HG02885 (cell line): ENCODE data around the gene SDF2L1.
"Not testable (repeated sequence)": the region's sequence is repeated elsewhere in the genome, so short reads cannot be mapped to it uniquely, and the experiment has no call there.

Experiments used
- ATAC-seq: cut with Tn5 transposase; IDR thresholded peaks from one replicate; pipeline ENCODE4 v1.9.1; 2021; ENCODE audit warnings: mild to moderate bottlenecking; ENCODE audit not compliant: unreplicated experiment, poor library complexity

Gene SDF2L1

DNA sequence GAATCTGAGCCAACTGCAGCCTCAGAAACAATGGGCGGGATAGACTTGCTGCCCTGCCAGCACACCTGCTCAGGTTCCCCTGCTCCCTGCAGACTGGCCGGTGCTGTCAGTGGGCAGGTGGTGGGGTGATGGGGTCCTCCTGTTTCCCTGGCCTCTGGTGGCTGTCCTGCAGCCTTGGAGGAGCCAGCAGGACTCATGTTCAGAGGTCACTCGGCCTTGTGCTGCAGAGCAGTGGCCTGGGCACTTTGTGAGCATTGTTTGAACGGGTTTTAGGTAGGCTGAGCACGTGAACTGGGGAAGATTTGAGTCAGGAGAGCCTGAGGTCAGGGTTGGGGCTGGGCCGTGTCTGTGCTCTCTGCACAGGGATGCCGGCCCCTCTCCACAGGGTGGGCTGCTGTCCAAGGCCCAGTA lies 41.3 kb downstream of the SDF2L1 start:
- ATAC-seq = no peak

DNA sequence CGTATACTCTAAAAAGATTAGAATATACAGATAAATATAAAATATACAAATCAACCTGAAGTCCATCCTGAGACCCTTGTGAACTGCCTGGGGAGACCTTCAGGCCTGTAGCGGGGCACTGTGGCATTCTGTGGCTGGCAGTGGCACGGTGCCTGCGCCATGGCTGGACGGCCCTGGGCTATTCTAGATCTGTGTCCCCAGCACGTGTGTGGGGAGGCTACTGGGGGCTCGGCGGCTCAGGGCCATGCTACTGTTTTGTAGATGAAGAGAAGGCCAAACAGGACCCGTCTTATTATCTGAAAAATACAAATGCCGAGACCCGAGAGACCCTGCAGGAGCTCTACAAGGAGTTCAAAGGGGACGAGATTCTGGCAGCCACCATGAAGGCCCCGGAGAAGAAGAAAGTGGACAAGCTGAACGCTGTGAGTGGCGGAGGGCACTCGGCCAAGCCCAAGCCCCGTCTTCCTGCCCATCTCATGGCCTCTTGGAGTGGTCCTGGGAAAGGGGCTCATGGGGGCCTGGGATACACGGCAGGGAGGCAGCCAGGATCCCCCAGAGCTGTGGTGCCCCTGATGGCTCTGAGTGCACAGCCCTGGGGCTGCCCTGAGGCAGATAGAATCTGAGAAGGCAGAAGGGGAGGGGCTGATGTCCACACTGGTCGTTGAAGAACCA lies 42.5 kb downstream of the SDF2L1 start:
- ATAC-seq = no peak

DNA sequence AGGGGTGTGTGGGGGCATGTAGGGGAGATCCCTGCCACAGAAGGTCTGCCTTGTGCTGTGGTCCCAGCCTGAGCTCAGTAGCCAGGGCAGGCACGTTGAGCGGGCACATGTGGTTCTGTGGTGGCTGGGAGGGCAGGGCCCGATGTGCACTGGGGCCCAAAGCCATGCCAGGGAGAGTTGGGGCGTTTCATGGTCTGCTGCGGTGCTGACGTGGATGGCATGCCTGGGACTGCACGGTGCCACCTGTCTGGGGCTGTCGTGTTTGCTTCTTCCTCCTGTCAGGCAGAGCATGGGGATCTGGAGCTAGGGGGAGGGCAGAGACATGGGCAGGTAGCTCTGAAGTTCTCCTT lies 43.0 kb downstream of the SDF2L1 start:
- no peak for ATAC-seq

DNA sequence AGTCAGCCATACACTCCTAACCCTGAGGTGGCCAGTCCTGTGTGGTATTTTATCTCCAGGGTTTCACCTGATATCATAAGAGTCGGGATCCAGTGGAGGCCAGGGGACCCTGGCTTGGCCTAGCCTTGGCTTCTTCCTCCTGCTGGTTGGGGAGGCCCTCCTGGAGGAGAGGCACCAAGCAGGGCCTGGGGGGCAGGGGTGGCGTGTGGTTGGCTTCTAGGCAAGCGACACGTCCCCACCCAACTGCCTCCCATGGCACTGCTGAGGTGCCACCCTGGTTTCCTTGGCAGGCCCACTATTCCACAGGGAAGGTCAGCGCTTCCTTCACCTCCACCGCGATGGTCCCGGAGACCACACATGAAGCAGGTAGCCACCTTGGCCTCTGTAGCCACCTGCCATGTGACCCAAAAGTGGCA lies 44.1 kb downstream of the SDF2L1 start:
- no peak for ATAC-seq

DNA sequence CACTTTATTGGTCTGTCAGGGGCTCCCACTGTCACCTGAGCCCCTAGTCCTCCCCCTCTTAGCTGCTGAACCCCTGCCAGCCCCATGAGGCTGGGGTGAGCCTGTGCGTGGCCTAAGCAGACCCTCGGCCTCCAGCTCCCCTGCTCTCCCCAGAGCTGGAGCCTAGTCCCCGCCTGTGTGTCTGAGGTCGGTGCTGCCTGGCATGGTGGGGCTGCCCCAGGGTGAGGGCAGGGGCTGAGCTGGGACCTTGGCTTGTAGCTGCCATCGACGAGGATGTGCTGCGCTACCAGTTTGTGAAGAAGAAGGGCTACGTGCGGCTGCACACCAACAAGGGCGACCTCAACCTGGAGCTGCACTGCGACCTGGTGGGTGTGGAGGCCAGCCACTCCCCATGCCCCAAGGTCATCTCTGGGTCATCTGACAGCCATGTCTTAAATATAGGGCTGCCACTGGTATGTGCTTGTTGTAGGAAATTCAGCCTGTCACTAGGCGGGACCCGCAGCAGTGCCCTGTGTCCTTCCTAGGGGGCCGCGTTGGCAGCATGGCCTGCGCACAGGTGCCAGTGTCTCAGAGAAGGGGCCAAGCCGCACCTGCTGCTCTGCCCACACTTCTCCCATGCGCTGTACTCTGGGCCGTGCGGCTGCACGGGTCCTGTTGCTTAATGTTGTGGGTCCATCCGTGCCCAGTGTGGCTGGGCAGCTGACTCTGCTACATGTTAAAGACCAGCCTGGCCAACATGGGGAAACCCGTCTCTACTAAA lies 44.7 kb downstream of the SDF2L1 start:
- no peak for ATAC-seq

DNA sequence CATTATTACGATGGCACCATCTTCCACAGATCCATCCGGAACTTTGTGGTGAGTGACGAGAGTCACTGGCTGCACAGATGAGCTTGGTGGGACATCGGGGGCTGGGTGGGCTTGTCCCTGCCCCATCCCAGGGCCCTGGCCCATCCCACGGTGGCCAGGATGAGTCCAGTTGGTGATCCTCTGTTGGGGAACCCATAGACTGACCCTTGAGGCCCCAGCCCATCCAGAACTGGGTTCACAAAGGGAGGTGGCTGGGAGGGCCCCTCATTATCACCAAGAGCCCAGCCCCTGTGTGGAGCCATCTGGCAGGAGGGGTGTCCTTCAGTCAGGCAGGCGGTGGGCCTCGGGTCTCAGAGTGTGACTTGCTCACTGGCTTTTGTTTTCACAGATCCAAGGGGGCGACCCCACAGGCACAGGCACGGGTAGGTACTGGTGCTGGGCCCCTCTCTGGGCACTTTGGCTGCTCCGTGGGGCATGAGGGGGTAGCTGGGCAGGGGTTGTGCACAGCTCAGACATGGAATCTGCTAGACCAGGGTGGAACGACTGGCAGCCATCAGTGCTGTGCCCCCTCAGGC lies 45.7 kb downstream of the SDF2L1 start:
- ATAC-seq = no peak

DNA sequence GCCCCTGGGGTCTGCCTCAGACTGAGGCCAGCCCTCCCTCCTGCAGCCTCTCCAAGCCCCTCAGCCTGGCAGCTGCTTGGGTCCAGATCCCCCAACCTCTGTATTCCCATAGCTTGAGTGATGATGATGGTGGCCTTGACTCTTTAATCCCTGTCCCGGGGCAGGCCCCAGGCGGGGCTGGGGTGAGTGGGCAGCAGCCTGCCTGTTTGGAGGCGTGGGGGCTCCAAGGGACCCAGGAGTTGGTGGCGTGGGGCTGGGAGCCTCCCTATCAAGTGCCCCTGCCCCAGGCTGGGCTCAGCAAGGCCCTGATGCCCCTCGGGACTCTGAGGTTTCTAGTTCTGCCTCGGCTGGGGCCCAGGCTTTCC lies 46.2 kb downstream of the SDF2L1 start:
- ATAC-seq = no peak

DNA sequence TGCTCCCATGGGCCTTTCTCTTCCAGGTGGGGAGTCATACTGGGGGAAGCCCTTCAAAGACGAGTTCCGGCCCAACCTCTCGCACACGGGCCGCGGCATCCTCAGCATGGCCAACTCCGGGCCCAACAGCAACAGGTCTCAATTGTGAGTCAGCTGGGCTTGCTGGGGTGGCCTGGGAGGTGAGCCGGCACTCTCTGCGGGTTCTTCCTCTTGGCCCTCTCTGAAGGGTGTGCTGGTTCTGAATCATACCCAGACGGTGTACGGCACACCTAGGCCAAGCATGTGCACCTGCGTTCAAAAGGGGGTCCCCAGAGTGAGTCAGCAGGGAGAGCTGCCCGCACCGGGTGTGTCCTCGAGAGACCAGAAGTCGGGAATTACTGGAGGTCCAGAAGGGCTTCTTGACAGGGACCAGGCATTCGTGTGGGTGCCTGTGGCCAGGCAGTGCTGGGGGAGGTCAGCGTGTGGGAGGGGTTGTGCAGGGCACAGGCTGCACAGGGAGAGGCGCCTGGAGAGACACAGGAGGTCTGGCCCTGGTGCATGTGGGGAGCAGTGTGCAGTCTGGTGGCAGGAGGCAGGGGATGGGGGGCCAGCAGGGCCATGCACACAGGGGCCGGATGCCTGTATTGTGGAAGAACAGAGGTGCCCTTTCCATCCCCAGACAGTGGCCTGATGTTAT lies 46.7 kb downstream of the SDF2L1 start:
- no peak for ATAC-seq

DNA sequence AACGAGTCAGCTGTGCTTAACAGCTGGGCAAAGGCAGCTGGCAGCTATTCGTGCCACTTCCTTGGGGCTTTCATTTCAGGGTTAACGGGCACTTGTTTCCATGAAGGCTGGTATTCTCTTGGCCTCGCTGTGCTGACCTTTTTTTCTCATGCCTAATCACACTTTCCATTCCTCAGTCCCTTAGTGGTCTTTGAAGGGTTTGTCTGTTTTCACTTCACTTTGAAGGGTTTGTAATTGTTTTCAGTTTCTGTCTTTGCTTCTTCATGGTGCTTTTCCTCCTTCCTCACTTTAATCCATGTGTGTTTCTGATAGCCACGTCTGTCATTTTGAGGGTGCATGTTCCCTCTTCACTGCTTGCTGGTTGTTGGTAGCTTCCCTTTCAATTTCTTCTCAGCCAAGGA lies 48.3 kb downstream of the SDF2L1 start:
- ATAC-seq = no peak

DNA sequence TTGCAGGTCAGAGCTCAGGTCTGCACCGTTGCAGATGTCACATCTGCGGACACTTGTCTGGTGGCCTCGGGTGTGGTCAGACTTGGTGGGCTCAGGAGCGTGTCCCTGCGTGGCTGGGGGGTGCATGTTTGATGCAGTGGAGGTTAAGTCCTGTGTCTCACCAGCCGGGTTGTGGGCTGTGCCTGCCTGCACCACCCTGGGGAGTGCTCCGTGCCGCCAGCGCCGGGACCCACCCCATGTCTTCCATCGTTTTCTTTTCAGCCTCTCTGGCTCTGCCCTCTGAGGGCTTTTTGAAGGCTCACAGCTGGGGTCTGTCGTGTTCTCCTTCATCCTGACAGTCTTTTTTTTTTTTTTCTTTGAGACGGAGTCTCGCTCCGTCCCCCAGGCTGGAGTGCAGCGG lies 49.7 kb downstream of the SDF2L1 start:
- ATAC-seq = no peak

DNA sequence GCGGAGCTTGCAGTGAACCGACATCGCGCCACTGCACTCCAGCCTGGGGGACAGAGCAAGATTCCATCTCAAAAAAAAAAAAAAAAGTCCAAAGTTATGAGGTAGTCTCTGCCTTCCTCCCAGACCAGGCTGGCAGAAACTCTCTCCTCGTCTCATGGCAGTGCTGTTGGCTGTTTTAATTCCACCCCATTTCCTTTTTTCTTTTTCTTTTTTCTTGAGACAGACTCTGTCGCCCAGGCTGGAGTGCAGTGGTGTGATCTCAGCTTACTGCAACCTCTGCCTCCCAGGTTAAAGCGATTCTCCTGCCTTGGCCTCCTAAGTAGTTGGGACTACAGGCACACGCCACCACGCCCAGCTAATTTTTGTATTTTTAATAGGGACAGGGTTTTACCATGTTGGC lies 50.8 kb downstream of the SDF2L1 start:
- ATAC-seq = not testable (repeated sequence)

DNA sequence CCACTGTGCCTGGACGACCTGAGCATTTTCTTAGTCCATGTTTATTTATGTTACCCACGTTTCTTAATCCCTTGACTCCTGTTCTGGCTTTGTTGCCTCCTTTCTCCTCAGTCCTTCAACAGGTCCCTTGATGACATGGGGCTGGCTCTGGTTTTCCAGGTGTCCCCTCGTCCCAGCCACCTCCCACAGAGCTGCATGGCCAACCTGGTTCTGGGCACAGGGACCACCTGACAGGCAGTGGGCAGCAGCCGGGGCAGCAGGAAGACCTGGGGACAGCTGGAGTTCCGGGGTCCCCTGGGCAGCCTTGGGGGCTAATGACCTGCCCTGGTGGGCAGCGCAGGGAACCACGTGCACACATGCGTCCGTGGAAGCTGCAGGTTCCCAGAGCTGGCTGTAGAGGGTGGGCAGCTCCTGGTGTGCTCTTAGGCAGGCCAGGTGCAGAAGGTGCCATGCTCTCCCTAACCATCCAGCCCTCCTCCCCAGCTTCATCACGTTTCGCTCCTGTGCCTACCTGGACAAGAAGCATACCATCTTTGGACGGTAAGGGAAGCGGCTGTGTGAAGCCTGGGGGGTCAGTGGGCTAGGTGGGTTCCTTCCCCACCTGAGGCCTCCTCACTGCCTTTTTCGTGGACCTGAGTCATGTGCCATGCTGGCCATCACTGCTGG lies 51.4 kb downstream of the SDF2L1 start:
- ATAC-seq = no peak
